ENCODE data around the gene XRN1. TPM values are rescaled to one million over a fixed set of nuclear protein-coding genes. Genes with fewer than 3 reads are reported as not detected.

XRN1 gene
- total RNA-seq, 4 donors from 2014 or later, result 32.2 to 89.6 (median 36.6) TPM

- DNase-seq (ENCODE audit: low spot score in 2 of 2), result no peak
- Histone ChIP-seq H3K4me3 (no peak overlapping the region), H3K9me3 (no peaks in the 10 kb centered on the region), H3K27me3 (no peaks in the 10 kb centered on the region), H3K4me1 (no peaks in the 10 kb centered on the region), H3K36me3 (no peaks in the 10 kb centered on the region), H3K27ac (no peak overlapping the region)
- TF ChIP-seq POLR2A (IDR thresholded peaks at IDR 0.05), result no peak
- no peak for TF ChIP-seq EP300 (IDR thresholded peaks at IDR 0.05)
- TF ChIP-seq POLR2AphosphoS5 (IDR thresholded peaks at IDR 0.05), result no peak
- TF ChIP-seq, protein P1, sequence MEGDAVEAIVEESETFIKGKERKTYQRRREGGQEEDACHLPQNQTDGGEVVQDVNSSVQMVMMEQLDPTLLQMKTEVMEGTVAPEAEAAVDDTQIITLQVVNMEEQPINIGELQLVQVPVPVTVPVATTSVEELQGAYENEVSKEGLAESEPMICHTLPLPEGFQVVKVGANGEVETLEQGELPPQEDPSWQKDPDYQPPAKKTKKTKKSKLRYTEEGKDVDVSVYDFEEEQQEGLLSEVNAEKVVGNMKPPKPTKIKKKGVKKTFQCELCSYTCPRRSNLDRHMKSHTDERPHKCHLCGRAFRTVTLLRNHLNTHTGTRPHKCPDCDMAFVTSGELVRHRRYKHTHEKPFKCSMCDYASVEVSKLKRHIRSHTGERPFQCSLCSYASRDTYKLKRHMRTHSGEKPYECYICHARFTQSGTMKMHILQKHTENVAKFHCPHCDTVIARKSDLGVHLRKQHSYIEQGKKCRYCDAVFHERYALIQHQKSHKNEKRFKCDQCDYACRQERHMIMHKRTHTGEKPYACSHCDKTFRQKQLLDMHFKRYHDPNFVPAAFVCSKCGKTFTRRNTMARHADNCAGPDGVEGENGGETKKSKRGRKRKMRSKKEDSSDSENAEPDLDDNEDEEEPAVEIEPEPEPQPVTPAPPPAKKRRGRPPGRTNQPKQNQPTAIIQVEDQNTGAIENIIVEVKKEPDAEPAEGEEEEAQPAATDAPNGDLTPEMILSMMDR (IDR thresholded peaks at IDR 0.05), result no peak
Measured at GRCh38 chr3:142273501-142273900, 174.3 kb downstream of the XRN1 start.

DNA sequence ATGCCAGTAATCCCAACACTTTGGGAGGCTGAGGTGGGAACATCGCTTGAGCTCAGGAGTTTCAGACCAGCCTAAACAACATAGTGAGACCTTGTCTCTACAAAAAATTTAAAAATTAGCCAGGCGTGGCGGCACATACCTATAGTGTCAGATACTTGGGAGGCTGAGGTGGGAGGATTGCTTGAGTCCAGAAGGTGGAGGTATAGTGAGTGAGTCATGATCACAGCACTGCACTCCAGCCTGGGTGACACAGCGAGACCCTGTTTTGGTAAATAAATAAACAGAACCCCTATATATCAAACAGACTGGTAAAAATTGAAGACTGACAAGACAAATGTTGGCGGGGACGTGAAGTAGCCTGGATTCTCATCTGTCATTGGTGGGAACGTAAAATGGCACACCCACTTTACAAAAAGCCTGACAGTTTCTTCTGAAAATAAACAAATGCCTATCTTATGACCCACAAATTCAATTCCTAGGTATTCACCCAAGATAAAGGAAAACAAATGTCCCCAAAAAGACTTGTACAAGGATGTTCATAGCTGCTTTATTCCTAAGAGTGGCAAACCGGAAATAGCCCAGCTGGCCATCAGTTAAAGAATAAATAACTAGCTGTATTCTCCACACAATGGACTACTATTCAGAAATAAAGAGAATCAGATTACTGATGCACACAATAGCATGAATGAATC lies 175.5 kb downstream of the XRN1 start:
- 93% methylated on average over 8 of the region's 8 CpGs for WGBS
- no peaks in the 10 kb centered on the region for H3K9me3 ChIP-seq
- H3K4me3 ChIP-seq, result no peak overlapping the region
- no peak for DNase-seq (ENCODE audit: low spot score in 2 of 2)
- no peak overlapping the region for H3K27ac ChIP-seq
- no peaks in the 10 kb centered on the region for H3K27me3 ChIP-seq
- TF ChIP-seq, protein P1 (IDR thresholded peaks at IDR 0.05), result no peak
- no peak for TF ChIP-seq EP300 (IDR thresholded peaks at IDR 0.05)
- TF ChIP-seq POLR2AphosphoS5 (IDR thresholded peaks at IDR 0.05), result no peak
- no peak for TF ChIP-seq POLR2A (IDR thresholded peaks at IDR 0.05)
- no peaks in the 10 kb centered on the region for H3K36me3 ChIP-seq
- no peaks in the 10 kb centered on the region for H3K4me1 ChIP-seq

- H3K36me3 ChIP-seq, result no peaks in the 10 kb centered on the region
- H3K4me1 ChIP-seq, result no peaks in the 10 kb centered on the region
- DNase-seq (ENCODE audit: low spot score in 2 of 2), result no peak
- H3K27ac ChIP-seq, result no peak overlapping the region
- H3K9me3 ChIP-seq, result no peaks in the 10 kb centered on the region
- TF ChIP-seq, protein P1 (IDR thresholded peaks at IDR 0.05), result no peak
- TF ChIP-seq POLR2AphosphoS5 (IDR thresholded peaks at IDR 0.05) (no peak), EP300 (IDR thresholded peaks at IDR 0.05) (no peak), POLR2A (IDR thresholded peaks at IDR 0.05) (no peak)
- WGBS, result 87% methylated on average over 3 of the region's 3 CpGs
- H3K27me3 ChIP-seq, result no peaks in the 10 kb centered on the region
- H3K4me3 ChIP-seq, result no peak overlapping the region
Measured at GRCh38 chr3:142270407-142270806, 177.4 kb downstream of the XRN1 start.

DNA sequence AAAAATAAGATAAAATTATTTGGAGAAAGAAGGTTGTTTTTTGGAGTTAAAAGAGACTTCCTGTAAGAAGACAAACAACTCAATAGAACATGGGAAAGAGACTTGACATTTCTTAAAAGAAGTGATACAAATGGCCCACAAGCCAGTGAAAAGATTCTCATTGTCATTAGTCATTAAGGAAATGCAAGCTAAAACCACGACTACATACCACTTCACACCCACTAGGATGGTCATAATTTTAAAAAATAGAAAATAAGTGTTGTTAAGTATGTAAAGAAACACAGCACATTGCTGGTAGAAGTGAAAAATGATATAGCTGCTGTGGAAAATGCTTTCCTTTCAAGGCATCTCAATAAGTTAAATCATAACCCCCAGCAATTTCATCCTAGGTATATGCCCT lies 178.1 kb downstream of the XRN1 start:
- Histone ChIP-seq H3K27ac (no peak overlapping the region), H3K36me3 (no peaks in the 10 kb centered on the region), H3K4me1 (no peaks in the 10 kb centered on the region), H3K9me3 (no peaks in the 10 kb centered on the region), H3K4me3 (no peak overlapping the region), H3K27me3 (no peaks in the 10 kb centered on the region)
- 69% methylated on average over 1 of the region's 1 CpG for WGBS
- TF ChIP-seq POLR2A (IDR thresholded peaks at IDR 0.05), result no peak
- no peak for TF ChIP-seq POLR2AphosphoS5 (IDR thresholded peaks at IDR 0.05)
- no peak for TF ChIP-seq EP300 (IDR thresholded peaks at IDR 0.05)
- TF ChIP-seq, protein P1 (IDR thresholded peaks at IDR 0.05), result no peak
- DNase-seq (ENCODE audit: low spot score in 2 of 2), result no peak

DNA sequence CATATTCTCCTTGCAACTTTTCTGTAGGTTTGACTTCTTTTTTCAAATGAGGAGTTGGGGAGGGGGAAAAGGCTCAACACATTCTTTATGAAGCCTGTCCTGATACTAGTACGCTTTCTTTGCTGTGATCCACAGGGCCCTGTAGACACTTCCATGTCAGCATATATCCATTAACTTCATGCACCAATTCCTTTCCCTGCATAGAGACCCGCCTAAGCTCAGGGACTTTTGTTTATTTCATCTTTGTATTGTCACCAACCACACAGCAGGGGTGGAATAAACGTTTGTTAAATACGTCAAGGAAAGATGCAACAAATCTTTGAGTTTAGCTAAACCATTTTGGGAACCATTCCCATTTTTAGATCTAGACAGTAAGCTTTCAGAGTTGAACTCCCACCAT lies 179.4 kb downstream of the XRN1 start:
- 78% methylated on average over 4 of the region's 4 CpGs for WGBS
- no peaks in the 10 kb centered on the region for H3K4me1 ChIP-seq
- no peak for TF ChIP-seq EP300 (IDR thresholded peaks at IDR 0.05)
- H3K27ac ChIP-seq, result no peak overlapping the region
- H3K9me3 ChIP-seq, result no peaks in the 10 kb centered on the region
- H3K4me3 ChIP-seq, result no peak overlapping the region
- H3K36me3 ChIP-seq, result no peaks in the 10 kb centered on the region
- DNase-seq (ENCODE audit: low spot score in 2 of 2), result no peak
- H3K27me3 ChIP-seq, result no peaks in the 10 kb centered on the region

DNA sequence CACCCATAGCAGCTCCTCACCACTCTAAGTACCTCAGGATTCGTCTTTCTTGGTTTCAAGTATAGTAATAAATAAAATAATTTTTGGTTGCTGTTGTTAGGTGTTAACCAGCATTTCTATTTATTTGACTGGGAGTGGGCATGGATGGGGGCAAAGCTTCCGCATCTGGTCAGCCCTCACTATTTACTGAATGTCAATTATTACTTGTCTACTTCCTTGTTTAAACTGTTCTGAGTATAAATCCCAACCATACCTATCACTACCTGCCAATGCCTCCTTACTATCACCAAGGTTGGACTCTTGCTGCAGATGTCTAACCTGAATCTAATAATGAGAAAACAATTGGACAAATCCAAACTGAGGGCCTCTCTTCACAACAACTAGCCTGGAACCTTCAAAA lies 180.6 kb downstream of the XRN1 start:
- Histone ChIP-seq H3K36me3 (no peaks in the 10 kb centered on the region), H3K9me3 (no peaks in the 10 kb centered on the region), H3K4me1 (no peaks in the 10 kb centered on the region), H3K4me3 (no peak overlapping the region), H3K27ac (no peak overlapping the region), H3K27me3 (no peaks in the 10 kb centered on the region)
- WGBS, result 89% methylated on average over 2 of the region's 2 CpGs
- no peak for DNase-seq (ENCODE audit: low spot score in 2 of 2)
- TF ChIP-seq POLR2AphosphoS5 (IDR thresholded peaks at IDR 0.05) (no peak), EP300 (IDR thresholded peaks at IDR 0.05) (no peak), POLR2A (IDR thresholded peaks at IDR 0.05) (no peak)
- TF ChIP-seq, protein P1 (IDR thresholded peaks at IDR 0.05), result no peak
